Limb (tissue), 2 donors: Measurements from ENCODE around the gene UBA3.

Source experiments
- DNase-seq, 2 donors: peaks; one replicate each; pipeline ENCODE4 v3.0.0-alpha.2; 2016; ENCODE audit errors: extremely low spot score in 2 of 2

Gene UBA3

GRCh38 chr3:69080233-69080920 is at the start of gene UBA3:
Gene UBA3, minus strand, starts transcription at chr3:69080365. Its CDS starts 12 bp downstream, at chr3:69080353.
- peak; percentile 90 to 95 for DNase-seq

- DNase-seq: no peak
These were observed 49.4 kb upstream of the UBA3 start for GRCh38 chr3:69129531-69129930.

- no peak for DNase-seq
These were observed 48.3 kb upstream of the UBA3 start for GRCh38 chr3:69128509-69128908.

GRCh38 chr3:69126999-69127398 is 46.8 kb upstream of the UBA3 start:
- no peak for DNase-seq

GRCh38 chr3:69126216-69126615 is 46.1 kb upstream of the UBA3 start:
- DNase-seq: no peak

GRCh38 chr3:69122403-69122802 is 42.2 kb upstream of the UBA3 start, which contains the start of gene LMOD3:
Gene LMOD3, minus strand, starts transcription at chr3:69122595. Its CDS starts 209 bp downstream, at chr3:69122386.
- peak in 1 of 2 donors; percentile 71 for DNase-seq

GRCh38 chr3:69121950-69122349 is 41.8 kb upstream of the UBA3 start:
- DNase-seq: no peak

- DNase-seq: no peak
These were observed 41.3 kb upstream of the UBA3 start for GRCh38 chr3:69121513-69121912.

GRCh38 chr3:69120879-69121464 is 40.8 kb upstream of the UBA3 start:
- DNase-seq: peak; percentile 77 to 78

- no peak for DNase-seq
These were observed 39.5 kb upstream of the UBA3 start for GRCh38 chr3:69119681-69120080.

GRCh38 chr3:69119138-69119537 is 39.0 kb upstream of the UBA3 start:
- DNase-seq: no peak

- DNase-seq: no peak
These were observed 38.4 kb upstream of the UBA3 start for GRCh38 chr3:69118555-69118954.

GRCh38 chr3:69116897-69117296 is 36.7 kb upstream of the UBA3 start:
- no peak for DNase-seq

GRCh38 chr3:69116162-69116561 is 36.0 kb upstream of the UBA3 start:
- no peak for DNase-seq

GRCh38 chr3:69115731-69116130 is 35.6 kb upstream of the UBA3 start:
- DNase-seq: no peak

- no peak for DNase-seq
These were observed 33.4 kb upstream of the UBA3 start for GRCh38 chr3:69113536-69113935.

- no peak for DNase-seq
These were observed 30.9 kb upstream of the UBA3 start for GRCh38 chr3:69110941-69111546.

- no peak for DNase-seq
These were observed 28.6 kb upstream of the UBA3 start for GRCh38 chr3:69108811-69109210.

- no peak for DNase-seq
These were observed 27.7 kb upstream of the UBA3 start for GRCh38 chr3:69107841-69108240.

GRCh38 chr3:69105320-69105719 is 25.2 kb upstream of the UBA3 start:
- no peak for DNase-seq

GRCh38 chr3:69104586-69104985 is 24.4 kb upstream of the UBA3 start:
- DNase-seq: no peak

GRCh38 chr3:69103123-69103522 is 23.0 kb upstream of the UBA3 start:
- DNase-seq: no peak

- DNase-seq: no peak
These were observed 22.2 kb upstream of the UBA3 start for GRCh38 chr3:69102384-69102783.
